Stimulated activated CD8-positive, alpha-beta memory T cell treated with anti-CD3 and anti-CD28 coated beads, Interleukin-12 subunit alpha, Interleukin-12 subunit beta, amount 100 ng/mL, for 24 hours (primary cell): ENCODE data around the gene IQSEC1.

Source experiments
- DNase-seq: peaks from one replicate; pipeline ENCODE4 v3.0.0-alpha.2; 2020; ENCODE audit errors: extremely low read depth

The IQSEC1 gene

GRCh38 chr3:12935023-12935860 is 138.0 kb downstream of the IQSEC1 start:
- no peak for DNase-seq

- no peak for DNase-seq
Measured at GRCh38 chr3:12934431-12934830, 138.8 kb downstream of the IQSEC1 start.

DNA sequence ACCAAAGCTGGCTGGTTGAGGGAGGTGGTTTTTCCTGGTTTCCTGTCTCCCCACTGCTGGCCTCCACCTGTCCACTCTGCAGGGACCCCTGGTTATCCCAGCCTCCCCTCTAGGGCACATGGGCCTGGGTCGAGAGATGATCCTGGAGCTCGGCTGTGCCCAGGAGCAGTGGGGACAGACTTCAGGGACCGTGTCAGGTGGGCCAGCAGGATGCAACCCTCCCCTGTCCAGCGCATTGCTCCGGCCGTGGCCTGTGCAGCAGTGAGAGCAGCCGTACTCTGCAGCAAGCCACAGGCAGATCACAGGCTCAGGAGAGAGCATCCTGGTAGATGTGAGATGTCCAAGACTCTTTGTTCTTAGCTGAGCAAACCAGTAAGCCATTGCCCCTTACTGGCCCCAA is 139.3 kb downstream of the IQSEC1 start:
- no peak for DNase-seq

GRCh38 chr3:12932754-12933153 is 140.5 kb downstream of the IQSEC1 start:
- DNase-seq, result no peak

DNA sequence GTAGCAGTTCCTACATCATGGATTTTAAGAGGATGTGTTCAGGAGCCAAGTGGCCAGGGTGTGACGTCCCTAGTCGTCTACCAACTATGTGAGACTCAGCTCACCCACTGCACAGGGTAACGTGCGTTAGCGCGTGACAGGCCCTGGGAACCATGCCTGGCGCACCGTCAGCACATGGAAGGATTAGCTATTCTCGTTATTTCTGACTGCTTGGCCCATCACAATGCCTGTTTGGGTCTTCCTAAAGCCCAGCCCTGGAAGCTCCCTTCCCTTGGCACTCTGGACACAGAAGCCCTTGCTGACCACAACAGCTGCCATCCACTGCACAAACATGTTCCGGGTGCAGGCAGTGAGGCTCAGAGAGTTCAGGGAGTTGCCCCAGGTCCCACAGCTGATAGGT is 140.9 kb downstream of the IQSEC1 start:
- DNase-seq, result no peak

- no peak for DNase-seq
Measured at GRCh38 chr3:12931273-12931905, 141.8 kb downstream of the IQSEC1 start.

DNA sequence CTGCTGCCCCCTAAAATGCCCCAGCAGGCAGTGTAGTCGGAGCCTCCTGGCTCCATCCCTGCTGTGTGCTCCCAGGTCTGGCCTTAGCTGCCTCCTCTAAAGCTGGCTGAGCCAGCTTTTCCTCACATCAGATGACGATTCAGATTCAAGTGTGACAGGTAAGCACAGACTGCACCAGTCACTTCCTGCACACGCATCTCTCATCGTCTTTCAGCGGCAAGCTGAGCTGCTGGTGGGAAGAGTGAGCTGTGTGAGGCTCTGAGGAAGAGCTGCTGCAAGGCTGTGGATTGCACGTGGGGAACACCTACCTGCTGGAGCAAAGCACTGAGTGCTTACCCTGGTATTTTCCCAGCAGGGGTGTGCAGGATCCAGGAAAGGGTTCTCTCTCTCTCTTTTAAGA is 143.4 kb downstream of the IQSEC1 start:
- DNase-seq, result no peak

DNA sequence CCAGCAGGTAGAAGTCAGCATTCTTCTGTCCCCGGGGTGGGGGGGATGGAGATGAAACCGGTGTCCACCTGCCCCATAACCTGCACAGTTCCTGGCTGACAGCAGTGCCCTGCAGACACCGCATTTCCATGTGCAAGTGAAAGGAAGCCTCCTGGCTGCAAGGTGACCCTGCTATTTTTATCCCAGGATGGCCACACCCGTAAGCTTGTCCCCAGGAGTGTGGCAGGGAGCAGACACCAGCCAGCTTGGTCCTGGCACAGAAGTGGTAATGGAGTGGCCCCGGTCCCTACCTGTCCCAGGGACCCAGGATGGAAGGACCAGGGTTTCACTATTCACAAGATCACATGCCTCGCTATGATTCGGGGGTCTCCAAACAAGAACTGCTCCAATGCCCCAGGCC is 146.6 kb downstream of the IQSEC1 start:
- DNase-seq, result no peak

DNA sequence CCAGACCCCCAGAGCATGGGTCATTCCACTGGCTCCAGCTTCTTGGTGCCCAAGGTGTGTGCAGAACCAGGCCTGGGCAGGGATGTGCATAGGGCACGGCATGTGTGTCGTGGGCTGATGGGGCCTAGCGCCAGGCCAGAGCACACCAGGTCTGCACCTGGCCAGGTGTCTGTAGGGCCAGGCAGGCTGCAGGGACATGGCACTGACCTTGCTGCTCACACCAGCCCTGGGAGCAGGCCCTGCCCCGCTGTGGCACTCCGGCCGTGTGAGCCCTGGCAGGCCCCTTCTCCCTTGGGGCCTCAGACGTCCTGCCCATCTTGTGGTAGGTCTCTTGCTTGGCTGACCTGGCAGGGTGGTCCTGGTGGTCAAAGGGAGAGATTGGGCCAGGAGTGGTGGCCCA is 147.6 kb downstream of the IQSEC1 start:
- DNase-seq, result no peak

DNA sequence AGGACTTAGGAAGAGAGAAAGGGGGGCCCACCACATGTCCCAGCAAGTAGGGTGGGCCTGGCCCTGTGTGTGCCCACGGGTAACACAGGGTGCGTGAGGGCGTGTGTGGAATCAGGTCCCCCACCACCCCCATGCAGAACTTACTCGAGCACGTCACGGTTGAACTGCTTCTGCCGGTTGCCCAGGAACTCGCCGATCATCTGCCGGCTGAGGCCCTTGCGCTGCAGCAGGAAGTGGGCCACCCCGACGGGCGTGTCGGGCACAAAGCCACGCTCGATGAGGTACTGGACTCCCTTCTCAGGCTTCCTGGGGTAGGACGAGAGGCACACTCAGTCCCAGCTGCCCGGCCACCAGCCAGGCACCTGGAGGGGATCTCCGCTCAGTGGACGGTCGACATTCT is 148.8 kb downstream of the IQSEC1 start:
- no peak for DNase-seq

GRCh38 chr3:12922881-12923431 is 150.3 kb downstream of the IQSEC1 start:
- DNase-seq, result no peak

- DNase-seq, result no peak
Measured at GRCh38 chr3:12922306-12922705, 150.9 kb downstream of the IQSEC1 start.

GRCh38 chr3:12921736-12922135 is 151.5 kb downstream of the IQSEC1 start:
- DNase-seq, result no peak

DNA sequence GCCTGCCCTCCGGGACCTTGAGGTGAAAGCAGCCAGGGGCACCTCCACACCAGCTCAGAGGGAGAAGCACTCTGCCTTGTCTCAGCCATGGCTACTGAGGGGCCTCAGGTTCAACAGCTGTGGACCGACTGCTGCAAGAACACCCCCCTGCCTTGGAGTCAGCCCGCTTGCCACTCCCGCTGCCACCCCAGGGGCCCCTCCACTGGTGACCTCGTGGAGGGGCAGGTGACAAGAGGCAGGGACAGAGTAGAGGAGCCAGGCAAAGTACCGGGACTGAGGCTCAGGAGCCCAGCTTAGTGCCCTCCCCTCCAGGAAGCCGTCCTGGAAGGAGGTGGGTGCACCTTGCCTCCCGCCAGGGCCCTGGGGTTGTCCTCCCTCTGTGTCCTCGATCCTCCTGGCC is 152.3 kb downstream of the IQSEC1 start:
- DNase-seq, result no peak

- no peak for DNase-seq
Measured at GRCh38 chr3:12919205-12919604, 154.0 kb downstream of the IQSEC1 start.

DNA sequence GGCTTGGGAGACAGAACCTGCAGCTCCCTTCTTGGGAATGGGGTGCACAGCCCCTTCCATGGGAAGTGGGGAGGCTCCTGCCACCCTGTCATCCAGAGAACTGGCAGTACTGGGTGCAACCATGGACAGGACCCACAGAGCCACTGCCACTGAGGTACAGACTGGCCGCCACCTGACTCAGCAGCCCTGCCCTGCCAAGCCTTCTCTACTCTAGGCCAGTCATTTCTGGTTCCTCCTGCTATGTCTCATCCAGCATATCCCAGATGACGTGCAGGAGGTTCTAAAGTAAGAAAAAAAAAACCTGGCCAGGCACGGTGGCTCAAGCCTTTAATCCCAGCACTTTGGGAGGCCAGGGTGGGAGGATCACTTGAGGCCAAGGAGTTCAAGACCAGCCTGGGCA is 155.0 kb downstream of the IQSEC1 start:
- DNase-seq, result no peak

- DNase-seq, result no peak
Measured at GRCh38 chr3:12916159-12916558, 157.1 kb downstream of the IQSEC1 start.

GRCh38 chr3:12914088-12914487 is 159.1 kb downstream of the IQSEC1 start:
- DNase-seq, result no peak

GRCh38 chr3:12911881-12912415 is 161.3 kb downstream of the IQSEC1 start:
- no peak for DNase-seq

DNA sequence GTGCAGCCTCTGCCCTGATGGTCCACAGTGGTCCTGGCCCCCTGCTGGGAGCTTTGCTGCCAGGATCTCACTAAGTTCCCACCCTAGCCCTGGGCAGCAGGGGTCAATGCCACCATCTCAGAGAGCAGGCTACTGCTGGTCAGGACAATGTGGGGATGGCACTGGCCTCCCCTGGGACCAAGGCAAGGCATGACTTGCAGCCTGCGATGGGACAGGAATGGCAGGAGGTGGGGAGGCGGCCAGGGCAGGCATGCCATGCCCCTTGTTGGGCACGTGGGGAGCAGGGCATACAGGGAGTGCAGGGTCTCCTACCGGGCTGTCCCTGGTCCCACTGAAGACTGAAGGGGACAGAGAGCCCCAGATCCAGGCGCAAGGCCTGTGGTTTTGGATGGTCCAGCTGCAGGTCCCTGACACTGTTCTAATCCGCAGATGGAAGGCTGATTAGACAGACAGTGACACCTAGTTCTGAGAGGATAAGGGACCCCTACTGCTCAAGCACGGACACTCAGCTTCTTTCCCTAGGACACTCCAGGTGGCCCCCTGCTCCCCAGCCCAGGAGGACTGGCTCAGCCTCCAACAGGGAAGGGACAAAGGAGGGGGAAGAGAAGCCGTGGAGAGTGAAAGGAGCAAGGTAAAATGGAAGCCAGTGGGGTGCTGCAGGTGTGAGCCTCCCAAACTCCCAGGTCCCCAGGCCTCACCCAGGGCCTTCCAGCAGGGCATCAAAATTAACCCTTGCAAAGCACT is 162.7 kb downstream of the IQSEC1 start:
- DNase-seq, result no peak

GRCh38 chr3:12909710-12910109 is 163.5 kb downstream of the IQSEC1 start:
- DNase-seq, result no peak

GRCh38 chr3:12908859-12909258 is 164.4 kb downstream of the IQSEC1 start:
- DNase-seq, result no peak
